IMR-90 (cell line): ENCODE measurements around the gene ZMAT5. TPM values are rescaled to one million over a fixed set of nuclear protein-coding genes. Genes with fewer than 3 reads are reported as not detected.

Experiments used
- ATAC-seq: fragments of 200-7000 bp; cut with Tn5 transposase; 2 replicates; pipeline ENCODE4 v1.9.1; 2020; ENCODE audit warnings: low read depth, mild to moderate bottlenecking, moderate library complexity
- BruUV-seq: library from RNA; stranded (reverse); fragments of 400-500 nt; replicated peaks from 2 replicates; lab custom pipeline; 2021; lab: Mats Ljungman, UMichigan
- CTCF ChIA-PET: fragments of 300-600 bp; formaldehyde crosslinking; extraction: SDS; loops from one replicate; lab custom pipeline; 2021; ENCODE audit warnings: antibody characterized with exemption; lab: Yijun Ruan, JAX
- POLR2A ChIA-PET: fragments of 300-600 bp; sonication (Branson Sonifier 250); formaldehyde crosslinking; loops from one replicate; lab custom pipeline; 2022; ENCODE audit warnings: antibody characterized with exemption; ENCODE audit not compliant: unreplicated experiment; lab: Charles Lee
- DNase-seq: peaks from one replicate; pipeline ENCODE4 v3.0.0; 2013
- H2AFZ ChIP-seq: replicated peaks from 2 replicates; pipeline ENCODE3; 2013; ENCODE audit warnings: low read length, mild to moderate bottlenecking; ENCODE audit not compliant: poor library complexity
- H2AK5ac ChIP-seq: 2 replicates; pipeline ENCODE4 v1.6.1; 2013; ENCODE audit warnings: low read depth, low read length, inconsistent platforms
- H2AK9ac ChIP-seq: replicated peaks from 2 replicates; pipeline ENCODE3; 2013; ENCODE audit warnings: mild to moderate bottlenecking, low read depth, low read length, moderate library complexity; ENCODE audit not compliant: poor library complexity
- H2BK120ac ChIP-seq: 2 replicates; pipeline ENCODE4 v1.6.1; 2013; ENCODE audit warnings: low read depth, low read length, inconsistent platforms
- H2BK15ac ChIP-seq: 3 replicates; pipeline ENCODE4 v1.6.1; 2013; ENCODE audit warnings: low read depth, low read length, inconsistent platforms
- H2BK20ac ChIP-seq: 2 replicates; pipeline ENCODE4 v1.6.1; 2013; ENCODE audit warnings: low read depth, mild to moderate bottlenecking, inconsistent platforms, low read length, moderate library complexity
- H2BK5ac ChIP-seq: 2 replicates; pipeline ENCODE4 v1.6.1; 2013; ENCODE audit warnings: mild to moderate bottlenecking, low read depth, low read length, inconsistent platforms; ENCODE audit not compliant: poor library complexity, severe bottlenecking
- H3K14ac ChIP-seq: replicated peaks from 2 replicates; pipeline ENCODE4 v1.6.1; 2013; ENCODE audit warnings: low read depth, low read length, inconsistent platforms
- H3K18ac ChIP-seq: 2 replicates; pipeline ENCODE4 v1.6.1; 2013; ENCODE audit warnings: low read depth, low read length, control low read depth
- H3K23ac ChIP-seq: 2 replicates; pipeline ENCODE4 v1.6.1; 2013; ENCODE audit warnings: low read depth, low read length, inconsistent platforms
- H3K27ac ChIP-seq: 2 replicates; pipeline ENCODE4 v1.5.1; 2013; ENCODE audit warnings: mild to moderate bottlenecking, control low read depth, low read length; ENCODE audit not compliant: insufficient read depth
- H3K27me3 ChIP-seq: 2 replicates; pipeline ENCODE4 v1.6.1; 2013; ENCODE audit warnings: low read length; ENCODE audit not compliant: control insufficient read depth, insufficient read depth
- H3K36me3 ChIP-seq: 2 replicates; pipeline ENCODE4 v1.6.1; 2013; ENCODE audit warnings: low read length, mixed read lengths; ENCODE audit not compliant: control insufficient read depth, insufficient read depth
- H3K4ac ChIP-seq: 2 replicates; pipeline ENCODE4 v1.6.1; 2013; ENCODE audit warnings: low read depth, low read length, inconsistent platforms
- H3K4me1 ChIP-seq: 2 replicates; pipeline ENCODE4 v1.6.1; 2013; ENCODE audit warnings: low read length, mixed read lengths; ENCODE audit not compliant: control insufficient read depth, insufficient read depth
- H3K4me2 ChIP-seq: 2 replicates; pipeline ENCODE4 v1.6.1; 2013; ENCODE audit warnings: low read depth, mild to moderate bottlenecking, control low read depth, low read length, moderate library complexity
- H3K4me3 ChIP-seq: 2 replicates; pipeline ENCODE4 v1.5.1; 2013; ENCODE audit warnings: low read depth, mild to moderate bottlenecking, control low read depth, low read length, moderate library complexity; ENCODE audit not compliant: insufficient read depth
- H3K56ac ChIP-seq: 2 replicates; pipeline ENCODE4 v1.6.1; 2013; ENCODE audit warnings: low read length, inconsistent platforms; ENCODE audit not compliant: insufficient read depth; ENCODE audit errors: extremely low read depth
- H3K79me1 ChIP-seq, 2 experiments: 2 replicates each; pipeline ENCODE4 v1.6.1; 2013; ENCODE audit warnings: low read length in 2 of 2, inconsistent platforms in 1 of 2, low read depth in 1 of 2
- H3K9ac ChIP-seq: 2 replicates; pipeline ENCODE4 v1.6.1; 2013; ENCODE audit warnings: low read depth, low read length, control low read depth
- H3K9me1 ChIP-seq: 2 replicates; pipeline ENCODE4 v1.6.1; 2013; ENCODE audit warnings: low read length, inconsistent platforms; ENCODE audit not compliant: insufficient read depth
- H3K9me3 ChIP-seq: 2 replicates; pipeline ENCODE4 v1.6.1; 2013; ENCODE audit warnings: low read length; ENCODE audit not compliant: control insufficient read depth, insufficient read depth
- H4K20me1 ChIP-seq: 2 replicates; pipeline ENCODE4 v1.6.1; 2013; ENCODE audit warnings: low read length, inconsistent platforms; ENCODE audit not compliant: insufficient read depth
- H4K5ac ChIP-seq: 2 replicates; pipeline ENCODE4 v1.6.1; 2013; ENCODE audit warnings: mild to moderate bottlenecking, low read depth, low read length, control low read depth
- H4K8ac ChIP-seq, 2 experiments: 2 replicates each; pipeline ENCODE4 v1.6.1; 2013; ENCODE audit warnings: low read depth in 2 of 2, low read length in 2 of 2, control low read depth in 1 of 2, inconsistent platforms in 1 of 2
- H4K91ac ChIP-seq: 2 replicates; pipeline ENCODE4 v1.6.1; 2013; ENCODE audit warnings: low read depth, low read length, inconsistent platforms; ENCODE audit not compliant: insufficient read depth
- BHLHE40 ChIP-seq: fragments of 150-350 bp; IDR thresholded peaks from 2 replicates; pipeline ENCODE4 v1.6.1; 2016; ENCODE audit warnings: mild to moderate bottlenecking, low read depth, low read length
- FOS ChIP-seq: fragments of 150-350 bp; IDR thresholded peaks from 2 replicates; pipeline ENCODE4 v1.6.1; 2016; ENCODE audit warnings: low read depth, low read length
- MAFK ChIP-seq: IDR thresholded peaks from 2 replicates; pipeline ENCODE4 v1.6.1; 2012; ENCODE audit warnings: low read depth, low read length, improper control_type of control experiment
- MAZ ChIP-seq: IDR thresholded peaks from 2 replicates; pipeline ENCODE4 v1.6.1; 2012; ENCODE audit warnings: low read depth, mild to moderate bottlenecking, low read length, improper control_type of control experiment, moderate library complexity, borderline replicate concordance
- MXI1 ChIP-seq: IDR thresholded peaks from 2 replicates; pipeline ENCODE4 v1.6.1; 2012; ENCODE audit warnings: low read depth, mild to moderate bottlenecking, low read length, moderate library complexity, borderline replicate concordance
- NFE2L2 ChIP-seq: fragments of 150-350 bp; IDR thresholded peaks from 2 replicates; pipeline ENCODE4 v1.6.1; 2016; ENCODE audit warnings: low read depth, mild to moderate bottlenecking, low read length
- RCOR1 ChIP-seq: IDR thresholded peaks from 2 replicates; pipeline ENCODE4 v1.6.1; 2012; ENCODE audit warnings: mild to moderate bottlenecking, low read length, improper control_type of control experiment; ENCODE audit not compliant: insufficient replicate concordance
- RFX5 ChIP-seq: IDR thresholded peaks from 2 replicates; pipeline ENCODE4 v1.8.0; 2012; ENCODE audit warnings: low read depth, mild to moderate bottlenecking, low read length, moderate library complexity
- SMC3 ChIP-seq: fragments of 150-350 bp; IDR thresholded peaks from 2 replicates; pipeline ENCODE4 v1.6.1; 2016; ENCODE audit warnings: low read depth, mild to moderate bottlenecking, antibody characterized with exemption, low read length, moderate library complexity
- WGBS, 2 experiments: methylation state at CpG; one replicate each; pipeline versions ENCODE4 v1.1.5 to v1.1.7; 2013; ENCODE audit warnings: missing lambda C conversion rate in 2 of 2; ENCODE audit not compliant: insufficient read length in 1 of 2; ENCODE audit errors: extremely low coverage in 2 of 2; 5-methylcytosine and 5-hydroxymethylcytosine counted together
- dilution Hi-C: fragments of 300-500 bp; cut with HindIII; formaldehyde crosslinking; loops from one replicate; pipeline ENCODE4 v1.14.3; 2018; ENCODE audit warnings: low sequenced_read_pairs; ENCODE audit not compliant: unreplicated experiment
- in situ Hi-C: fragments of 300-500 bp; cut with MboI; formaldehyde crosslinking; loops from 3 replicates; pipeline ENCODE4 v1.14.3; 2019; ENCODE audit warnings: low sequenced_read_pairs, inconsistent platforms, mixed read lengths
- intact Hi-C: fragments of 100-400 bp; cut with micrococcal nuclease; formaldehyde crosslinking; loops from 2 replicates; pipeline ENCODE4 v1.10.0; 2022
- polyA plus RNA-seq, 3 experiments: library from polyadenylated mRNA; depleted of rRNA; stranded (reverse); fragments of >200 nt; gene quantifications; 2 replicates each; pipeline ENCODE4 v1.2.3, GENCODE V29; 2012; ENCODE audit warnings: low replicate concordance in 1 of 3
- total RNA-seq: library from RNA; depleted of rRNA; stranded (reverse); fragments of >200 nt; gene quantifications from 2 replicates; pipeline ENCODE4 v1.2.3, GENCODE V29; 2012
- TF ChIP-seq, protein P1 (sequence below): fragments of 150-350 bp; IDR thresholded peaks from 2 replicates; pipeline ENCODE4 v1.6.1; 2017; ENCODE audit warnings: mild to moderate bottlenecking, antibody characterized with exemption, low read length, low read depth
- TF ChIP-seq, protein P2 (sequence below): conservative IDR thresholded peaks from 2 replicates; pipeline ENCODE4 v1.5.1; 2012; ENCODE audit warnings: mild to moderate bottlenecking, low read depth, low read length, improper control_type of control experiment

ZMAT5 gene
- total and polyA plus RNA-seq, 2 of the 4 experiments (the other 2 are of a cell fraction), result 21.7 to 31.8 TPM

DNA sequence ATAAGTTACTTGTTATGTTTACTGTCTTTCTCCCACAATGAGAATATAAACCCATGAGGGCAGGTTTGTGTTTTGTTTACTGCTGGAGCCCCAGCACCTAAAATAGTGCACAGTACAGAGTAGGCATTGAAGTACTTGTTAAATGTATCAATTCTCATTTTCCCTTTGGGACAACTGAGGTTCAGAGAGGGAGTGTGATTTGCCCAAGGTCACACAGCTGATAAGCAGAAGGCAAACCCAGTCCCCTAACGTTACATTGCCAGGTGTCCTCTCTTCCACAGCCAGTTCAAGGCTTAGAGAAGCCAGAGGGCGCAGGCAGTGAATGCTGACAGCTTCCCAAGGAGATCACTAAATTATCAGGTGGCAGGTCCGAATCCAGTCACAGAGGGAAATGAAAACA, 16.8 kb downstream of the ZMAT5 start:
- Histone ChIP-seq H3K27ac (no peak overlapping the region), H4K91ac (no peak overlapping the region), H3K9me1 (peaks cover 15% of the 10 kb centered on the region; the same call in 1 of the 2 replicates), H2BK15ac (no peak overlapping the region), H2BK120ac (no peak overlapping the region), H3K18ac (no peak overlapping the region), H3K14ac (no peak overlapping the region), H3K4me1 (peaks cover 3% of the 10 kb centered on the region; the same call in 1 of the 2 replicates), H3K27me3 (no peaks in the 10 kb centered on the region), H2AK9ac (no peak overlapping the region), H3K9ac (no peak overlapping the region), H3K4me3 (no peak overlapping the region), H2BK5ac (no peak overlapping the region), H3K79me1 (peaks cover 10 to 17% of the 10 kb centered on the region in 2 experiments; a peak in 2 of 4 replicates), H2AFZ (no peak overlapping the region), H2BK20ac (no peak overlapping the region), H4K5ac (no peak overlapping the region), H3K23ac (no peak overlapping the region), H3K9me3 (no peaks in the 10 kb centered on the region), H3K4me2 (no peak overlapping the region), H3K36me3 (peaks cover 22% of the 10 kb centered on the region; the same call in 1 of the 2 replicates), H3K56ac (no peak overlapping the region), H4K20me1 (no peaks in the 10 kb centered on the region; the same call in 1 of the 2 replicates), H2AK5ac (no peak overlapping the region), H4K8ac (no peak overlapping the region), H3K4ac (no peak overlapping the region)
- in situ Hi-C loops (no loop called here), intact Hi-C loops (no loop called here), dilution Hi-C loops (no loop called here)
- 83% methylated on average over 1 of the region's 3 CpGs; no CpG with 5 or more reads in 1 of the 2 experiments for WGBS, 2 experiments
- TF ChIP-seq FOS (no peak), NFE2L2 (no peak), BHLHE40 (no peak), MXI1 (no peak), MAFK (no peak), RFX5 (no peak), RCOR1 (no peak), MAZ (no peak), SMC3 (no peak)
- TF ChIP-seq, protein P1, sequence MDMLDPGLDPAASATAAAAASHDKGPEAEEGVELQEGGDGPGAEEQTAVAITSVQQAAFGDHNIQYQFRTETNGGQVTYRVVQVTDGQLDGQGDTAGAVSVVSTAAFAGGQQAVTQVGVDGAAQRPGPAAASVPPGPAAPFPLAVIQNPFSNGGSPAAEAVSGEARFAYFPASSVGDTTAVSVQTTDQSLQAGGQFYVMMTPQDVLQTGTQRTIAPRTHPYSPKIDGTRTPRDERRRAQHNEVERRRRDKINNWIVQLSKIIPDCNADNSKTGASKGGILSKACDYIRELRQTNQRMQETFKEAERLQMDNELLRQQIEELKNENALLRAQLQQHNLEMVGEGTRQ, result no peak
- TF ChIP-seq, protein P2, sequence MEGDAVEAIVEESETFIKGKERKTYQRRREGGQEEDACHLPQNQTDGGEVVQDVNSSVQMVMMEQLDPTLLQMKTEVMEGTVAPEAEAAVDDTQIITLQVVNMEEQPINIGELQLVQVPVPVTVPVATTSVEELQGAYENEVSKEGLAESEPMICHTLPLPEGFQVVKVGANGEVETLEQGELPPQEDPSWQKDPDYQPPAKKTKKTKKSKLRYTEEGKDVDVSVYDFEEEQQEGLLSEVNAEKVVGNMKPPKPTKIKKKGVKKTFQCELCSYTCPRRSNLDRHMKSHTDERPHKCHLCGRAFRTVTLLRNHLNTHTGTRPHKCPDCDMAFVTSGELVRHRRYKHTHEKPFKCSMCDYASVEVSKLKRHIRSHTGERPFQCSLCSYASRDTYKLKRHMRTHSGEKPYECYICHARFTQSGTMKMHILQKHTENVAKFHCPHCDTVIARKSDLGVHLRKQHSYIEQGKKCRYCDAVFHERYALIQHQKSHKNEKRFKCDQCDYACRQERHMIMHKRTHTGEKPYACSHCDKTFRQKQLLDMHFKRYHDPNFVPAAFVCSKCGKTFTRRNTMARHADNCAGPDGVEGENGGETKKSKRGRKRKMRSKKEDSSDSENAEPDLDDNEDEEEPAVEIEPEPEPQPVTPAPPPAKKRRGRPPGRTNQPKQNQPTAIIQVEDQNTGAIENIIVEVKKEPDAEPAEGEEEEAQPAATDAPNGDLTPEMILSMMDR, result no peak
- ChIA-PET CTCF (no interaction called here), POLR2A (no interaction called here)
- DNase-seq (no peak), ATAC-seq (no peak)
- BruUV-seq, result no TSS peak
